Measurements from ENCODE around the gene NEDD4L.

NEDD4L gene

GRCh38 chr18:58267493-58267892, 223.5 kb downstream of the NEDD4L start:
- H3K9me3 ChIP-seq (ENCODE audit: control insufficient read depth, insufficient read depth, low read depth, low read length): no peaks in the 10 kb centered on the region
- H3K4me1 ChIP-seq (ENCODE audit: control insufficient read depth, insufficient read depth, low read length): peaks cover 21% of the 10 kb centered on the region
- no peak overlapping the region for H3K9ac ChIP-seq (ENCODE audit: low read length)
- no peak overlapping the region for H3K4me3 ChIP-seq (ENCODE audit: low read depth, low read length)
- no peaks in the 10 kb centered on the region for H3K36me3 ChIP-seq (ENCODE audit: control insufficient read depth, insufficient read depth, low read length)
- H3K27me3 ChIP-seq (ENCODE audit: control insufficient read depth, insufficient read depth, low read length): no peaks in the 10 kb centered on the region
- H3K27ac ChIP-seq (ENCODE audit: low read depth, low read length): no peak overlapping the region

GRCh38 chr18:58268849-58269248, 224.8 kb downstream of the NEDD4L start:
- H3K4me3 ChIP-seq (ENCODE audit: low read depth, low read length): no peak overlapping the region
- H3K27ac ChIP-seq (ENCODE audit: low read depth, low read length): no peak overlapping the region
- no peak overlapping the region for H3K9ac ChIP-seq (ENCODE audit: low read length)

GRCh38 chr18:58269931-58270330, 225.9 kb downstream of the NEDD4L start:
- H3K9ac ChIP-seq (ENCODE audit: low read length): no peak overlapping the region
- H3K4me1 ChIP-seq (ENCODE audit: control insufficient read depth, insufficient read depth, low read length): peaks cover 13% of the 10 kb centered on the region
- H3K9me3 ChIP-seq (ENCODE audit: control insufficient read depth, insufficient read depth, low read depth, low read length): no peaks in the 10 kb centered on the region
- no peak overlapping the region for H3K27ac ChIP-seq (ENCODE audit: low read depth, low read length)
- H3K4me3 ChIP-seq (ENCODE audit: low read depth, low read length): no peak overlapping the region
- no peaks in the 10 kb centered on the region for H3K36me3 ChIP-seq (ENCODE audit: control insufficient read depth, insufficient read depth, low read length)
- H3K27me3 ChIP-seq (ENCODE audit: control insufficient read depth, insufficient read depth, low read length): no peaks in the 10 kb centered on the region

More at GRCh38 chr18:58268849-58269248, 224.8 kb downstream of the NEDD4L start:
- Histone ChIP-seq H3K36me3 (ENCODE audit: control insufficient read depth, insufficient read depth, low read length) (no peaks in the 10 kb centered on the region), H3K27me3 (ENCODE audit: control insufficient read depth, insufficient read depth, low read length) (no peaks in the 10 kb centered on the region), H3K4me1 (ENCODE audit: control insufficient read depth, insufficient read depth, low read length) (peaks cover 13% of the 10 kb centered on the region), H3K9me3 (ENCODE audit: control insufficient read depth, insufficient read depth, low read depth, low read length) (no peaks in the 10 kb centered on the region)

GRCh38 chr18:58270396-58270795, 226.4 kb downstream of the NEDD4L start:
- Histone ChIP-seq H3K9ac (ENCODE audit: low read length) (no peak overlapping the region), H3K27me3 (ENCODE audit: control insufficient read depth, insufficient read depth, low read length) (no peaks in the 10 kb centered on the region), H3K9me3 (ENCODE audit: control insufficient read depth, insufficient read depth, low read depth, low read length) (no peaks in the 10 kb centered on the region), H3K4me3 (ENCODE audit: low read depth, low read length) (no peak overlapping the region), H3K36me3 (ENCODE audit: control insufficient read depth, insufficient read depth, low read length) (no peaks in the 10 kb centered on the region), H3K4me1 (ENCODE audit: control insufficient read depth, insufficient read depth, low read length) (peaks cover 13% of the 10 kb centered on the region), H3K27ac (ENCODE audit: low read depth, low read length) (no peak overlapping the region)

- no peaks in the 10 kb centered on the region for H3K27me3 ChIP-seq (ENCODE audit: control insufficient read depth, insufficient read depth, low read length)
- peaks cover 16% of the 10 kb centered on the region for H3K4me1 ChIP-seq (ENCODE audit: control insufficient read depth, insufficient read depth, low read length)
- H3K9me3 ChIP-seq (ENCODE audit: control insufficient read depth, insufficient read depth, low read depth, low read length): no peaks in the 10 kb centered on the region
- H3K4me3 ChIP-seq (ENCODE audit: low read depth, low read length): no peak overlapping the region
- no peak overlapping the region for H3K27ac ChIP-seq (ENCODE audit: low read depth, low read length)
- H3K9ac ChIP-seq (ENCODE audit: low read length): no peak overlapping the region
- no peaks in the 10 kb centered on the region for H3K36me3 ChIP-seq (ENCODE audit: control insufficient read depth, insufficient read depth, low read length)
These were observed 227.7 kb downstream of the NEDD4L start for GRCh38 chr18:58271770-58272169.

GRCh38 chr18:58272209-58272608, 228.2 kb downstream of the NEDD4L start:
- no peak overlapping the region for H3K4me3 ChIP-seq (ENCODE audit: low read depth, low read length)
- no peaks in the 10 kb centered on the region for H3K9me3 ChIP-seq (ENCODE audit: control insufficient read depth, insufficient read depth, low read depth, low read length)
- H3K4me1 ChIP-seq (ENCODE audit: control insufficient read depth, insufficient read depth, low read length): peaks cover 16% of the 10 kb centered on the region
- no peak overlapping the region for H3K27ac ChIP-seq (ENCODE audit: low read depth, low read length)
- H3K36me3 ChIP-seq (ENCODE audit: control insufficient read depth, insufficient read depth, low read length): no peaks in the 10 kb centered on the region
- H3K27me3 ChIP-seq (ENCODE audit: control insufficient read depth, insufficient read depth, low read length): no peaks in the 10 kb centered on the region
- no peak overlapping the region for H3K9ac ChIP-seq (ENCODE audit: low read length)

GRCh38 chr18:58272779-58273435, 228.9 kb downstream of the NEDD4L start:
- Histone ChIP-seq H3K9ac (ENCODE audit: low read length) (no peak overlapping the region), H3K4me1 (ENCODE audit: control insufficient read depth, insufficient read depth, low read length) (peaks cover 16% of the 10 kb centered on the region), H3K36me3 (ENCODE audit: control insufficient read depth, insufficient read depth, low read length) (no peaks in the 10 kb centered on the region), H3K27ac (ENCODE audit: low read depth, low read length) (no peak overlapping the region), H3K9me3 (ENCODE audit: control insufficient read depth, insufficient read depth, low read depth, low read length) (no peaks in the 10 kb centered on the region), H3K4me3 (ENCODE audit: low read depth, low read length) (no peak overlapping the region), H3K27me3 (ENCODE audit: control insufficient read depth, insufficient read depth, low read length) (no peaks in the 10 kb centered on the region)

- H3K27ac ChIP-seq (ENCODE audit: low read depth, low read length): no peak overlapping the region
- H3K9ac ChIP-seq (ENCODE audit: low read length): no peak overlapping the region
- no peaks in the 10 kb centered on the region for H3K9me3 ChIP-seq (ENCODE audit: control insufficient read depth, insufficient read depth, low read depth, low read length)
- no peak overlapping the region for H3K4me3 ChIP-seq (ENCODE audit: low read depth, low read length)
- H3K4me1 ChIP-seq (ENCODE audit: control insufficient read depth, insufficient read depth, low read length): peaks cover 11% of the 10 kb centered on the region
- no peaks in the 10 kb centered on the region for H3K36me3 ChIP-seq (ENCODE audit: control insufficient read depth, insufficient read depth, low read length)
- no peaks in the 10 kb centered on the region for H3K27me3 ChIP-seq (ENCODE audit: control insufficient read depth, insufficient read depth, low read length)
These were observed 231.2 kb downstream of the NEDD4L start for GRCh38 chr18:58275176-58275575.

- Histone ChIP-seq H3K27ac (ENCODE audit: low read depth, low read length) (no peak overlapping the region), H3K27me3 (ENCODE audit: control insufficient read depth, insufficient read depth, low read length) (no peaks in the 10 kb centered on the region), H3K36me3 (ENCODE audit: control insufficient read depth, insufficient read depth, low read length) (no peaks in the 10 kb centered on the region), H3K4me1 (ENCODE audit: control insufficient read depth, insufficient read depth, low read length) (peaks cover 11% of the 10 kb centered on the region), H3K9ac (ENCODE audit: low read length) (no peak overlapping the region), H3K4me3 (ENCODE audit: low read depth, low read length) (no peak overlapping the region), H3K9me3 (ENCODE audit: control insufficient read depth, insufficient read depth, low read depth, low read length) (no peaks in the 10 kb centered on the region)
These were observed 233.0 kb downstream of the NEDD4L start for GRCh38 chr18:58276789-58277739.

GRCh38 chr18:58279504-58280175, 235.6 kb downstream of the NEDD4L start:
- no peak overlapping the region for H3K9ac ChIP-seq (ENCODE audit: low read length)
- H3K27ac ChIP-seq (ENCODE audit: low read depth, low read length): no peak overlapping the region
- no peak overlapping the region for H3K4me3 ChIP-seq (ENCODE audit: low read depth, low read length)
- H3K4me1 ChIP-seq (ENCODE audit: control insufficient read depth, insufficient read depth, low read length): 0 out of 2 replicates have a peak, but pooled peaks cover 3% of the 10 kb centered on the region
- H3K27me3 ChIP-seq (ENCODE audit: control insufficient read depth, insufficient read depth, low read length): no peaks in the 10 kb centered on the region
- H3K9me3 ChIP-seq (ENCODE audit: control insufficient read depth, insufficient read depth, low read depth, low read length): no peaks in the 10 kb centered on the region
- no peaks in the 10 kb centered on the region for H3K36me3 ChIP-seq (ENCODE audit: control insufficient read depth, insufficient read depth, low read length)

GRCh38 chr18:58280191-58280590, 236.2 kb downstream of the NEDD4L start:
- Histone ChIP-seq H3K36me3 (ENCODE audit: control insufficient read depth, insufficient read depth, low read length) (no peaks in the 10 kb centered on the region), H3K27me3 (ENCODE audit: control insufficient read depth, insufficient read depth, low read length) (no peaks in the 10 kb centered on the region), H3K9me3 (ENCODE audit: control insufficient read depth, insufficient read depth, low read depth, low read length) (no peaks in the 10 kb centered on the region), H3K9ac (ENCODE audit: low read length) (no peak overlapping the region), H3K27ac (ENCODE audit: low read depth, low read length) (no peak overlapping the region), H3K4me3 (ENCODE audit: low read depth, low read length) (no peak overlapping the region), H3K4me1 (ENCODE audit: control insufficient read depth, insufficient read depth, low read length) (0 out of 2 replicates have a peak, but pooled peaks cover 6% of the 10 kb centered on the region)

Data from HUES6 (cell line).